Esophagus squamous epithelium (tissue), 5 donors: ENCODE measurements around the gene VAV3. TPM values are rescaled to one million over a fixed set of nuclear protein-coding genes. Genes with fewer than 3 reads are reported as not detected.
"Not testable (repeated sequence)": the region's sequence is repeated elsewhere in the genome, so short reads cannot be mapped to it uniquely, and the experiment has no call there.

Source experiments
- DNase-seq: peaks from one replicate; lab custom pipeline; 2025; lab: John Stamatoyannopoulos, UW
- H3K27ac ChIP-seq, 4 donors: fragments of 200-600 bp; sonication (generic); one replicate each; pipeline ENCODE4 v1.5.1; 2016 to 2019; ENCODE audit warnings: mild to moderate bottlenecking in 1 of 4
- H3K27me3 ChIP-seq, 4 donors: fragments of 200-600 bp; sonication (generic); 1 replicate in 3 of 4; 2 replicates in 1 of 4; pipeline versions ENCODE4 v1.5.1 to v1.6.0; 2017 to 2021; ENCODE audit warnings: antibody characterized with exemption in 1 of 4
- H3K36me3 ChIP-seq, 3 donors: fragments of 200-600 bp; sonication (generic); one replicate each; pipeline ENCODE4 v1.5.1; 2016 to 2019
- H3K4me1 ChIP-seq, 3 donors: fragments of 200-600 bp; sonication (generic); one replicate each; pipeline ENCODE4 v1.5.1; 2017 to 2019
- H3K4me3 ChIP-seq, 4 donors: fragments of 200-600 bp; sonication (generic); 1 replicate in 3 of 4; 2 replicates in 1 of 4; pipeline ENCODE4 v1.5.1; 2016 to 2019; ENCODE audit warnings: mild to moderate bottlenecking in 2 of 4, moderate library complexity in 1 of 4
- H3K9me3 ChIP-seq, 3 donors: fragments of 200-600 bp; sonication (generic); one replicate each; pipeline ENCODE4 v1.5.1; 2016 to 2019
- CTCF ChIP-seq, 6 experiments: fragments of 450-650 bp in 4 of 6; fragments of 200-600 bp in 2 of 6; sonication (generic) in 2 of 6; IDR thresholded peaks; one replicate each; pipeline ENCODE4 v1.5.1; 2016 to 2019; ENCODE audit warnings: antibody characterized with exemption in 6 of 6, mild to moderate bottlenecking in 4 of 6, moderate library complexity in 4 of 6
- POLR2A ChIP-seq, 4 donors: fragments of 450-650 bp; IDR thresholded peaks; one replicate each; pipeline ENCODE4 v1.6.1; 2017; ENCODE audit warnings: antibody characterized with exemption in 4 of 4, mild to moderate bottlenecking in 4 of 4, moderate library complexity in 3 of 4
- WGBS, 2 donors: methylation state at CpG; one replicate each; pipeline ENCODE4 v1.1.5; 2018; 5-methylcytosine and 5-hydroxymethylcytosine counted together
- intact Hi-C: fragments of 100-400 bp; cut with DNase I; formaldehyde crosslinking; loops from one replicate; pipeline ENCODE4 v1.15.0; 2022
- total RNA-seq, 4 donors: library from RNA; depleted of rRNA; stranded (reverse); fragments of >200 nt; gene quantifications; one replicate each; pipeline ENCODE4 v1.1.0, GENCODE V29; 2016
- donor health status: DM: yes; HTN: yes; CAD: no.

Gene VAV3
- total RNA-seq, 4 donors from 2014 or later = 43.4 to 126 (median 76.9) TPM

- H3K4me1 ChIP-seq = no peaks in the 10 kb centered on the region
- no peak for DNase-seq
- no peaks in the 10 kb centered on the region for H3K9me3 ChIP-seq
- no peak overlapping the region for H3K27ac ChIP-seq
- H3K27me3 ChIP-seq = no peaks in the 10 kb centered on the region
- TF ChIP-seq POLR2A (IDR thresholded peaks at IDR 0.05) = no peak
- no peak for TF ChIP-seq CTCF (IDR thresholded peaks at IDR 0.05)
- intact Hi-C loops = no loop called here
- no peak overlapping the region for H3K4me3 ChIP-seq
- H3K36me3 ChIP-seq = no peaks in the 10 kb centered on the region
These were observed 255.0 kb downstream of the VAV3 start for GRCh38 chr1:107710005-107710404.

- intact Hi-C loops = no loop called here
- 84 to 88% methylated on average over 2 of the region's 2 CpGs for WGBS, 2 donors
- Histone ChIP-seq H3K27ac (no peak overlapping the region), H3K9me3 (no peaks in the 10 kb centered on the region), H3K27me3 (no peaks in the 10 kb centered on the region), H3K36me3 (no peaks in the 10 kb centered on the region), H3K4me1 (no peaks in the 10 kb centered on the region), H3K4me3 (no peak overlapping the region)
- no peak for DNase-seq
- no peak for TF ChIP-seq POLR2A (IDR thresholded peaks at IDR 0.05)
- no peak for TF ChIP-seq CTCF (IDR thresholded peaks at IDR 0.05)
These were observed 257.9 kb downstream of the VAV3 start for GRCh38 chr1:107707111-107707510.

GRCh38 chr1:107706182-107706581 lies 258.8 kb downstream of the VAV3 start:
- Histone ChIP-seq H3K4me3 (no peak overlapping the region), H3K9me3 (no peaks in the 10 kb centered on the region), H3K36me3 (no peaks in the 10 kb centered on the region), H3K4me1 (no peaks in the 10 kb centered on the region), H3K27ac (no peak overlapping the region), H3K27me3 (no peaks in the 10 kb centered on the region)
- intact Hi-C loops = no loop called here
- no peak for DNase-seq
- TF ChIP-seq CTCF (IDR thresholded peaks at IDR 0.05) (no peak), POLR2A (IDR thresholded peaks at IDR 0.05) (no peak)
- WGBS, 2 donors = 84 to 87% methylated on average over 6 of the region's 6 CpGs

GRCh38 chr1:107704911-107705310 lies 260.1 kb downstream of the VAV3 start:
- H3K4me1 ChIP-seq = no peaks in the 10 kb centered on the region
- TF ChIP-seq POLR2A (IDR thresholded peaks at IDR 0.05) = no peak
- no peak for TF ChIP-seq CTCF (IDR thresholded peaks at IDR 0.05)
- no peak overlapping the region for H3K4me3 ChIP-seq
- no peak overlapping the region for H3K27ac ChIP-seq
- intact Hi-C loops = no loop called here
- H3K27me3 ChIP-seq = no peaks in the 10 kb centered on the region
- H3K36me3 ChIP-seq = no peaks in the 10 kb centered on the region
- H3K9me3 ChIP-seq = no peaks in the 10 kb centered on the region
- DNase-seq = no peak
- WGBS, 2 donors = 37 to 69% methylated on average over 2 of the region's 2 CpGs

GRCh38 chr1:107702946-107703571 lies 261.9 kb downstream of the VAV3 start:
- no peak for DNase-seq
- Histone ChIP-seq H3K27ac (no peak overlapping the region), H3K9me3 (no peaks in the 10 kb centered on the region), H3K4me1 (no peaks in the 10 kb centered on the region), H3K36me3 (no peaks in the 10 kb centered on the region), H3K27me3 (no peaks in the 10 kb centered on the region), H3K4me3 (no peak overlapping the region)
- 76 to 80% methylated on average over 3 to 4 of the region's 4 CpGs for WGBS, 2 donors
- intact Hi-C loops = no loop called here
- no peak for TF ChIP-seq CTCF (IDR thresholded peaks at IDR 0.05)
- TF ChIP-seq POLR2A (IDR thresholded peaks at IDR 0.05) = no peak

- DNase-seq, H3K4me3 ChIP-seq, intact Hi-C loops, H3K36me3 ChIP-seq, H3K9me3 ChIP-seq, H3K27me3 ChIP-seq, H3K27ac ChIP-seq, H3K4me1 ChIP-seq: not testable (repeated sequence)
- 29 to 41% methylated on average over 3 of the region's 3 CpGs for WGBS, 2 donors
These were observed 264.3 kb downstream of the VAV3 start for GRCh38 chr1:107700651-107701050.
